Measurements from ENCODE around the gene FAM81A.

DNA sequence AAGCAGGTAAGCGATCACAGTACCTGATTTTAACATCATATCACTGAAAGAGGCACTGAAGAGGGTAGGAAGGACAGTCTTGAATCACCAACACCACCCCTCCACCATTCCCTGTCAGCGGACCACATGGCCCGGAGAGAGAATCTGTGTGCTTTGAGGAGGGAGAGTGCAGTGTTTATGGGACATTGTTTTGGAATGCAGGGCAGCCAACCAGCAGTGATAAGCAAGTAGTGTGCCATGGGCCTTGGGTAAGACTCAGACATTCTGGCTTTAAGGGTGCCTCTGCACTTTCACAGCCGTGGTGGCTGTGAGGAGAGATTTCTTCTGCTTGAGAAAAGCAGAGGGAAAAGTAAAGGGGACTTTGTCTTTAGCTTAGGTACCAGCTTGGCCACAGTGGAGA is 46.4 kb downstream of the FAM81A start:
- TF ChIP-seq, protein P1, sequence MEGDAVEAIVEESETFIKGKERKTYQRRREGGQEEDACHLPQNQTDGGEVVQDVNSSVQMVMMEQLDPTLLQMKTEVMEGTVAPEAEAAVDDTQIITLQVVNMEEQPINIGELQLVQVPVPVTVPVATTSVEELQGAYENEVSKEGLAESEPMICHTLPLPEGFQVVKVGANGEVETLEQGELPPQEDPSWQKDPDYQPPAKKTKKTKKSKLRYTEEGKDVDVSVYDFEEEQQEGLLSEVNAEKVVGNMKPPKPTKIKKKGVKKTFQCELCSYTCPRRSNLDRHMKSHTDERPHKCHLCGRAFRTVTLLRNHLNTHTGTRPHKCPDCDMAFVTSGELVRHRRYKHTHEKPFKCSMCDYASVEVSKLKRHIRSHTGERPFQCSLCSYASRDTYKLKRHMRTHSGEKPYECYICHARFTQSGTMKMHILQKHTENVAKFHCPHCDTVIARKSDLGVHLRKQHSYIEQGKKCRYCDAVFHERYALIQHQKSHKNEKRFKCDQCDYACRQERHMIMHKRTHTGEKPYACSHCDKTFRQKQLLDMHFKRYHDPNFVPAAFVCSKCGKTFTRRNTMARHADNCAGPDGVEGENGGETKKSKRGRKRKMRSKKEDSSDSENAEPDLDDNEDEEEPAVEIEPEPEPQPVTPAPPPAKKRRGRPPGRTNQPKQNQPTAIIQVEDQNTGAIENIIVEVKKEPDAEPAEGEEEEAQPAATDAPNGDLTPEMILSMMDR (optimal IDR thresholded peaks at IDR 0.05 in 1 of 3, IDR thresholded peaks at IDR 0.05 in 1 of 3, conservative IDR thresholded peaks at IDR 0.05 in 1 of 3; ENCODE audit: extremely low read depth in 1 of 3, insufficient read depth in 2 of 3, low read length in 3 of 3), result no peak
- no peak for TF ChIP-seq EZH2 (IDR thresholded peaks at IDR 0.05; ENCODE audit: low read length)
